GM10847 (cell line): ENCODE results near the gene GPHN.

Experiments
- POLR2A ChIP-seq: IDR thresholded peaks from 2 replicates; pipeline ENCODE4 v1.6.1; 2011; ENCODE audit not compliant: insufficient read length; ENCODE audit errors: extremely low read depth

The GPHN gene

DNA sequence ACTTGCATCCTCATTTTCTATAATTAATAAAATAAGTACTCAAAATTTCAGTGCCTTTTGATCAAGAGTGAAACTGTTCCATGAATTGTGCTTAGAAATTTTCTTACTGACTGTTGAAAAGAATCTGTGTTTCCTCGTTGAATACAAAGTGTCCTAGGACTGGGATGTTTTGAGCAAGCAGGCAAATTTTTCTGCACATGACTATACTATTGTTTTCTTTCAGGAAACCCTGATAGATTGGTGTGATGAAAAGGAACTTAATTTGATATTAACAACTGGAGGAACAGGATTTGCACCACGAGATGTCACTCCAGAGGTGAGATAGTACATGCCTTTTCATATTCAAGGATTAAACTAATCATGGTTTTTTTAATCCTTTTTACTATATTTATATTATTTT is 316.3 kb downstream of the GPHN start:
- TF ChIP-seq POLR2A = no peak

DNA sequence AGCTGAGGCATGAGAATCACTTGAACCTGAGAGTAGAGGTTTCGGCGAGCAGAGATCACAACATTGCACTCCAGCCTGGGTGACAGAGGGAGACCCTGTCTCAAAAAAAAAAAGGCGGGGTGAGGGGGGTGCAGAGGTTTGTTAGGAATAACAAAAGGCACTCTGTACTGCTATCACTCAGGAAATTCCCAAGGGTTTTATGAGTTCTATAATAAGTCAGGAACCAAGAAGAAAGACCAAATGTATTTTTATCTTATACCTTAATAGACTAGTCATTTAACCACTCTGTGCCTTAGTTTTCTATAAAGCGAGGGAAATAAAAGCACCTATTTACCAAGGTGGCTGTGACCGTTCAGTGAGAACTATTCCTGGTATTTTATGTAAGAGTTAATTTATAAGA is 319.2 kb downstream of the GPHN start:
- TF ChIP-seq POLR2A = no peak

DNA sequence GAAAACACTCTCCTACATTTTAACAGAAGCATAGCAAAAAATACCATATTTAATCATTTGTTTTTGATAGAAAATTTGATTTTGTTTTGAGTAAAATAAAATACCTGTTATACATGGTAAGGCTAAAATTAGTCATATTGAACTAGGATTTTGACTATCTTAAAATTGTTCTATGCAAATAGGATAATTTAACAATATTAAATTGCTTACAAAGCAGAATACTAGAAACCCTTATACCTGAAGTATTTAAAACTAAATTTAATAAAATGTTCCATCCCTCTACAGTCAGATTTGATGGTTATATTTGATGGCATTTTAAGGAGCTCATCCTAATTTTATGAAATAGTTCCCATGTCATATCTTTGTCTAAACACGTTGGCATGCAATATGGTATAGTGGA is 323.2 kb downstream of the GPHN start:
- no peak for TF ChIP-seq POLR2A

DNA sequence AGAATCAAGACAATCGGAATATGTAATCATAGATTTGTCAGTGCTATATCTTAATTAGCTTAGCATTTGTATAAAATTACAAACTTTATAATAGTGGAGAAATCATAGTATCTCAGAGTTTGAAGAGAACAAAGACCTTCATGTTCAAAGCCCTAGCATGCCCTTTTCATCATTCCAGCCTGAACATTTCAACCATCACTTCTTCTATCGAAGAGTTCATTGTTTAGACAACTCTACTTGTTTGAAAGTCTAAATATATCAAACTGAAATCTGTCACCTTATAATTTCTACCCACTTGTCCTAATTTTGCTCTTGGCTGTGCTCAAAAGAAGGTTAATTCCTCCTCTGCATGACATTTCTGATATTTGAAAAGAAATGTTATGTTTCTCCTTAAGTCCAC is 325.9 kb downstream of the GPHN start:
- TF ChIP-seq POLR2A = no peak

DNA sequence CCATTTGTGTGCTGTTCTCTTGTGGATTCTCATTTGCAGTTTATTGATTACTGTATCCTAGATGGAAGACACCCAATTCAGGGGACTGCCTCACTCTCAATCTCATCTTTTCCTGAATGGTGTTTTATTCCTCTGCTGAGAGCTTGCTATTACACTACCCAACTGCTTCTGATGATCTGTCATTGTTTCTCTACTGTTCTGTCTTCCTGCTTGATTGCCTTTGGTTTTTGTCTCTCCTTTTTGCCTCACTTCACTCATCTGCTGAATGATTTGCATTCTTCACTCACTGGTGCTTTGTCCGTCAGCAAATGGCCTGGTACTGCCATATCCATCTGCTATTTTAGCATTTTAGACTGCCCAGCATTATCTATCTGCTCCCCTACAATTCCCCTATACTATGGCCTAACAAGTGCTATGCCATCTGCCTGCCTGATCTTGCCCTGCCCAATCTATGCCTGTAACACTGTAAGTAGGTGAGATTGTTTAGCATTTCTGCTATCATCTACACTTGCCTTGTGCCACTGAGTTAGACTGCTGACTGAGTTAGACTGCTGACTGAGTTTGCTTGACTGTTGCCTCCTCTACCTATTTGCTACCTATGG is 335.1 kb downstream of the GPHN start:
- TF ChIP-seq POLR2A = no peak

DNA sequence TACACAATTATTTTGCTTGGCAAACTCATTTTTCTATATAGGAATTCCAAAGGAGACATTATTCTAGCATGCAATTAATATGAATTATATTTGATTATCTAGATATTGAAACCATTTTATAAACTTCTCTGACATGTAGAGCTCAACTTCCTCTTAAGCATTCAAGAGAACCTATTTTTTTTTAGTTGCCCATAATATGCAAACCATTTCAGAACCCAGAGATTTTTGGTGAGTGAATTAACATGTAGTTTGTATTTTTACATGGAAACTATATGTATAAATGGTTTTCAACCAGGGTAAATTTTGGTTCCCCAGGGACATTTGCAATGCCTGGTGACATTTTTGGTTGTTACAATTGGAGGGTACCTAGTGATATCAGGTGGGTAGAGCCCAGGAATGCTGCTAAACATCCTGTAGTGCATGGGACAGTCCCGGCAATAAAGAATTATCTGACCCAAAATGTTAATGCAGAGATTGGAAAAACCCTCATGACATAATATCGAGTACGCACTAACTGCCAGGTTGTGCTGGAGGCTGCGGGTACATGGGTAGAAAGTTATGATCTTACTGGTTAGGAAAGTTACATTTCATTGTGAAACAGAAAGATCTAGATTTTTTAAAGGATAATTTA is 342.4 kb downstream of the GPHN start:
- TF ChIP-seq POLR2A = no peak

DNA sequence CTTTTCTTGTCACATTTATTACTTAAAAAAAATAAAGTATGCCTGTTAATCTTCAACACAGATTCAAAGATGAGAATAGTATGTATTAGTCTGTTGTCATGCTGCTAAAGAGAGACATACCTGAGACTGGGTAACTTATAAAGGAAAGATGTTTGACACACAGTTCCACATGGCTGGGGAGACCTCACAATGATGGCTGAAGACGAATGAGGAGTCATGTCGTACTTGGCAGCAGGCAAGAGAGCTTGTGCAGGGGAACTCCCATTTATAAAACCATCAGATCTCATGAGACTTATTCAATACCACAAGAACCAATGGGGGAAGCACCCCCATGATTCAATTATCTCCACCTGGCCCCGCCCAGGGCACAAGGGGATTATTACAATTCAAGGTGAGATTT is 345.4 kb downstream of the GPHN start:
- TF ChIP-seq POLR2A = no peak

DNA sequence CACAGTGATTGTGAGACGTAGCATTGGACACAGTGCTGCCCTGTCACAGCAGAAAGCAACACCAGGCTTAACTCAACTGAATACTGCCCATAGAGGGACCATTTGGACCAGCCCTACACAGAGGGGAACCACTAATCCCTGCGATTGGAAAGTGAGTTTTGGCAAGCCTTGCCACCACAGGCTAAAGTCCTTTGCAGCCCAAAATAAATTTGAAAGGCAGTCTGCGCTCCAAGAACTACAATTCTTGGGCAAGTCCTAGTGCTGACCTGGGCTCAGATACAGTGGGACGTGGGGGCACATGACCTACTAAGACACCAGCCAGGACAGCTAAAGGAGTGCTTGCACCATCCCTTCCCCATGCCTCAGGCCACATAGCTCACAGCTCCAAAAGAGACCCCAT is 349.9 kb downstream of the GPHN start:
- no peak for TF ChIP-seq POLR2A

DNA sequence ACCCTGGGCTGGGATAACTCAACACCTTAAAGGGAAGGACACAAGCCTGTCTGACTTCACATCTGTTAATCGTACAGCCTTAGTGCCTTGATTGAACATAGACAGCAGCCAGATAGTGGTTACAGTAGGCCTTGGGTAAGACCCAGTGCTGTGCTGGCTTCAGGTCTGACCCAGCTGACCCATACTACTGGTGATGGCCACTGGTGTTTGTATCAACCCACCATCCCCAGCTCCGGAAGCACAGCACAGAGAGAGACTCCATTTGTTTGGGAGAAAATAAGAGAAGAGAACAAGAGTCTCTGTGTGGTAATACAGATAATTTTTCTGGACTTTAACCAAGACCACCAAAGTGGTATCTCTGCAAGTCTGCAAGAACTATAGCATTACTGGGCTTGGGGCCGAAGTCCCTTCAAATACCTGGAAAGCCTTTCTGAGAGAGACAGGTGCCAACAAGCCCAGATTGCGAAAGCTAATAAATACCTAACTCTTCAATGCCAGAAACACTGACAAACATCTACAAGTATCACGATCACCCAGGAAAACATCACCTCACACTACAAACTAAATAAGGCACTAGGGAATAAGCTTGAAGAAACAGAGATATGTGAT is 351.2 kb downstream of the GPHN start:
- no peak for TF ChIP-seq POLR2A

DNA sequence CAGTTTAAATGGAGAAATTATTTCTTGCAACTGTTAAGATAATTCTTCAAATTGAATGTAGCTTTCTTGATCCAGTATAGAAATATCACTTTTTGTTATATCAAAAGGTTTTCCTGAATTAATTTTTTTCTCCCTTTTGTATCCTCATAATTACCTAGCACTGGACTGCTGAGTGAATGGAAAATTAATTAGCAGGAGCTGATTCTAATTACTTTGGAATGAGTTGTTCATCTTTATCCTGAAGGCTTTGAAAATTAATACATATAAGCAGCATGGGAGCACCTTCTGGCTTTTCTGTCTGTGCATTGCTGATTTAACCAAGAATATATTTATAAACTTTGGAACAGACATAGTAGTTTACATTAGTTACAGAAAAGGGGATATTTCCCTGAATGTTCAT is 373.6 kb downstream of the GPHN start:
- no peak for TF ChIP-seq POLR2A

DNA sequence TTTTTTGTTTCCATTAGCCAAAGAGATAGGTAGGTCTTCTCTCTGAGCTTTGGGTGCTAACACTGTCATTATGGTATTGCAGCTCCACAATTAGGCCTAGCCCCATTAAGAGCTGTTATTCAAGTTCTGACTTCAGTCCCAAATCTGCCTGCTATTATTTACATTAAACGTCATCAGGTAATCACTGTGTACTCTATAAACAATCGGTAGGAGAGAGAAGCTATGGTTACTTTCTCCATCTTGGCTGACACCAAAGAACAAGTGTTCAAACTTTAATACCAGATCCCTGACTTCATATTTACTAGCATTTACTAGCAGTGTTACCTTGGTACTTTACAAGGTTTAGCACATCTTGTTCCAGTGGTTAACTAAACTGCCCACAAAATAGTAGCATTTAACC is 376.2 kb downstream of the GPHN start:
- no peak for TF ChIP-seq POLR2A

DNA sequence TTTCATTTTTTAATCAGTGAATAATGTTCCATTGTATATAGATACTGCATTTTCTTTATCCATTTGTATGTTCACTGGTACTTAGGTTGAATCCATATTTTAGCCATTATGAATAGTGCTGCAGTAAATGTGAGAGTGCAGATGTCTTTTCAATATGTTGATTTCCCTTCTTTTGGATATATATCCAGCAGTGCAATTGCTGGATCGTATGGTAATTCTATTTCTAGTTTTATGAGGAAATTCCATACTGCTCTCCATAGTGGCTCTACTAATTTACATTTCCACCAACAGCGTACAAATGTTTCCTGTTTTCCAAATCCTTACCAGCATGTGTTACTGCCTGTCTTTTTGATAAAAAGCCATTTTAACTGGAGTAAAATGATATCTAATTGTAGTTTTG is 392.8 kb downstream of the GPHN start:
- no peak for TF ChIP-seq POLR2A

DNA sequence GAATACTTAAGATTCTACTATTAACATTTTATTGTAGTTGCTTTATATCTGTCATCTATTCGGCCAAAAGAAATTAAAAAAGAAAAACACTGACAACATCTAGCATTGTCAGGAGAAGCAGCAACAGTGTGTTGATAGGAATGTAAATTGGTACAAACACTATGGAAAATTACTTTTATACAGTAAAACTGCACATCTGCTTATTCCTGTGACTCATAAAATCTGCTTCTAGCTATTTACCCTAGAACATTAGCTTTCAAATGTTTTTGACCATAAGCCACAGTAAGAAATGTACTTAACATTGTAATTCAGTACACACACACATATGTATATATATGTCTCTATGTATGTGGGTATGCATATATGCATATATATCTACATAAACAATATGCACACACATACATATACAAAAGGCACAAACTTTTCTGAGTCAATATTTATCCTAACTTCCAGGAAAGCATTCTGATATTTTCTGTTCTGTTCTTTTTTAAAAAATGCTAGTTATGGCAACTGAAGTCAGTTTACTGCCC is 402.4 kb downstream of the GPHN start:
- TF ChIP-seq POLR2A = no peak

DNA sequence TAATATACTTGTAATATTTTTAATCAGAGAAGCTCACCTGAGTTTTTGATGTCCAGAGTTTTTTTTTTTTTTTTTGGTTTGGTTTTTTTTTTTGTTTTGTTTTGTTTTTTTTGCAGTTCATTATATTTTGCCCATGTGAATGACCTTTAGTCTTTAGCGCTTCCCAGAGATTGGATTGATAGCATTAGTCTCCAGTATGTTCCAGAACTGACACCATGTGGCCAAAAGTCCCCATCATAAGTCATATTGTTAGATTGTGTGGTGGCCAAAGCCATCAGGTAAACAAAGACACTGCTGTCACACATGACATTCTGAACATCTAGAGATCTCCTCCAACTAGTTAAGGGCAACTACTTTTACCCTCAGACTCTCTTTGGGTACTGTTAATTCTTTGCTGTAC is 408.5 kb downstream of the GPHN start:
- no peak for TF ChIP-seq POLR2A

DNA sequence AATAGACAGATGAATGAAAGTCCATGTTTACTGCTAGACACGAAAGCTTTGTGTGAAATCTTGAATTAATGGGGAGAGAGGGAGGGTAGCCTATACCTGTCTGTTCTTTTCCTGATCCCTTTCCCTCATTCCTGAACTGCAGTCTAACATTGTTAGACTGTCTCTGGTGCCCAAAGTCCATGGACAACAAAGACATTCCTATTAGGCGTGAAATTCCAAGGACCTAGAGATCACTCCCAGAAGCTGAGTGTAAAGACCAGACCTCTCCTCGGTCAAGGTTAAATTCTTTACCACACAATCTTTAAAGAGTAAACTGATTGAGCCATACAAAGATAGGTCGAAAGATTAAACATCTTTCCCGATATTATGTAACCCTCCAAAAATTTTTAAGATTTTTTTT is 410.6 kb downstream of the GPHN start:
- no peak for TF ChIP-seq POLR2A

DNA sequence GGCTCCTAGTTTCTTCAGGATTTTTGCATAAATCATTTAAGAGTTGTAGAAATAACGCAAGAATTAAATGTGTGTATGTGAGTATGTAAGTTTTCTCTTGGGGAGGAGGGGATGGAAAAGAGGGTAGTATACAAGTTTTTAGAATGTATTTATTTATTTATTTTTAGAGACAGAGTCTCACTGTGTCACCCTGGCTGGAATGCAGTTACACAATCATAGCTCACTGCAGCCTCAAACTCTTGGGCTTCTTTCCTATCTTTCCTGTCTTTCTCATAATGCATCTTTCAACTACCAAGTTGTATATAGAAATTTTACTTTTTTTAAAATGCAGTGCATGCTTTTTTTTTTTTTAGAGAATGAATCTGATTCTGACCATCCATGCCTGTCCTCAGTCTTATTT is 412.2 kb downstream of the GPHN start:
- no peak for TF ChIP-seq POLR2A

DNA sequence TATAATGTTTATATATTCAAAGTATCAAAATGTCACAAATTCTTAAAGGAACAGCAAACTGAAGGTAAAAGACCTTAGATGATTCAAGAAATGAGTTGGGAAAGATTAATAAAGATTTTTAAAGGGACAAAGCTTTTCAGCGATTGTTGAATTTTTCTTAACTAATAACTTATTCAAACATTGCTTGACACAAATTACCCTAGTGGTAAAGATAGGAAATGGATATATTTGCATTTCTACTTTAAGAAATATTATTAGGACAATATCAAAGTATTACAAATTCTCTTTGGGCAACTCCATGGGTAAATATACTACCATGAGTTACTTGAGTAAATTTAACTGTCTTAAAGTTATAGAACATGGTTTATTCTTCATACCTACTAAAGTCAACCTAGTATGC is 415.3 kb downstream of the GPHN start:
- TF ChIP-seq POLR2A = no peak
